Suppressor macrophage (primary cell): ENCODE measurements around the gene FUT7.

ENCODE experiments used
- DNase-seq, 4 experiments: peaks; one replicate each; pipeline ENCODE4 v3.0.0-alpha.2; 2020 to 2022

Gene FUT7

DNA sequence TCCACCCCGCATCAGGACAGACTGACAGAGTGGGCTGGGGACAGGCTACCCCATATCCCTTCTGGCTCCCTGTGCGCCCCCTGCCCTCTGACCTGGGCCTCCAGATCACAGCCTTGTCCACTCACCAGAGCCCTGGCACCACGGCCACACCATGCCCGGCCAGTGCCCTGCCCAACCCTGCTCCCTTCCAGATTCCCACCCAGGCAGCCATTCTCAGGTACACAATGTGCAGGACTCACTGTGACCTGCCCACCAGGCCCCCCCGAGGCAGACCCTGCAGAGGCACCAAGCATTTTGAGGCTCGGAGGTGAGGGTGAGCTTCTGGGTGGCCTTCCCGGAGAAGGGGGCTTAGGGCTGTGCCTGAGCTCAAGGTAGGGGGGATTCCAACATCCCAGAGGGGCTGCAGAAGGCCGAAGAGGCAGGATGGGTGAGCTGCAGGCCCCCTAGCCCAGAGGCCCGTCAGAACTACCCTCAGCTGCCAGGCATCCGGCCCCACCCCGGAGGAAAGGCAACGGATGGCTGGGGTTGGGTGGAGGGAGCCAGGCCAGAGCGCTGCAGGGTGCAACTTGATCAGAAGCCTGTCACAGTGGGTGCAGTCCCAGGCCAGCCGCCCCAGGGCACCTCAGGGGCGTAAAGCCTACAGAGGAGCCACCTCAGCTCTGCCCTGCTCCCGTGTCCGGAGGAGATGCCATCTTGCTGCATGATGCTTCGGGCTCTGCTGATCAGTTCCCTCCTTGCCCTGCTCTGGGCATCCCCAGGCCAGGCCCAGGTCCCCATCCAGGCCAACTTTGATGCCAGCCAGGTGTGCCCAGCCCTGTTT lies 49.4 kb downstream of the FUT7 start, which contains the start of gene LCNL1:
Gene LCNL1, plus strand, starts transcription at position 762 of the 820 bp plus-strand sequence. CDS start 594 bp downstream, outside the sequence.
- no peak for DNase-seq

DNA sequence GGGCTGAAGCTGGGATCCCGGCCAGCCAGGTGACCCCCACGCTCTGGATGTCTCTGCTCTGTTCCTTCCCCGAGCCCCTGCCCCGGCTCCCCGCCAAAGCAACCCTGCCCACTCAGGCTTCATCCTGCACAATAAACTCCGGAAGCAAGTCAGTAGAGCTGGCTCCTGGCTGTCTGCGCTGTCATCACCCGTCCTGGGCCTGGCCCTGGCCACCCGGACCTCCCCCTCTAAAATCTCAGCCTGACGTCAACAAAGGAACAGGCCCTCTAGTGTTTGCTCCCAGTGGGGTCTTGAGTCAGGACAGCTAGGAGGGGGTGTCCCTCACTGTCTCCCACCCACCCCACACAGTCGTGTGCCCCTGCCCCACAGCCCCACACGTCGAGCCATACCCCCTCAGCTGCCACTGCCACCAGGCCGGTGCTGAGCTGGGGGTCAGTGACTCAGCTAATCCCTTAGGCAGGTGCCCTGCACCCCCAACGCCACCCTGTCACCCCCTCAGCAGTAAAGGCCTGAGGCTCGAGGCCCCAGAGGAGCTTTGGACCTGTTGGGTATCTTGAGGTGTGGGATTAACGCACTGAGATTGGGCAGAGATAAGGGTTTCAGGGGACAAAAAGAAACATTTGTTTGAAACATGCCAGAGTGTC lies 50.2 kb downstream of the FUT7 start:
- no peak for DNase-seq

DNA sequence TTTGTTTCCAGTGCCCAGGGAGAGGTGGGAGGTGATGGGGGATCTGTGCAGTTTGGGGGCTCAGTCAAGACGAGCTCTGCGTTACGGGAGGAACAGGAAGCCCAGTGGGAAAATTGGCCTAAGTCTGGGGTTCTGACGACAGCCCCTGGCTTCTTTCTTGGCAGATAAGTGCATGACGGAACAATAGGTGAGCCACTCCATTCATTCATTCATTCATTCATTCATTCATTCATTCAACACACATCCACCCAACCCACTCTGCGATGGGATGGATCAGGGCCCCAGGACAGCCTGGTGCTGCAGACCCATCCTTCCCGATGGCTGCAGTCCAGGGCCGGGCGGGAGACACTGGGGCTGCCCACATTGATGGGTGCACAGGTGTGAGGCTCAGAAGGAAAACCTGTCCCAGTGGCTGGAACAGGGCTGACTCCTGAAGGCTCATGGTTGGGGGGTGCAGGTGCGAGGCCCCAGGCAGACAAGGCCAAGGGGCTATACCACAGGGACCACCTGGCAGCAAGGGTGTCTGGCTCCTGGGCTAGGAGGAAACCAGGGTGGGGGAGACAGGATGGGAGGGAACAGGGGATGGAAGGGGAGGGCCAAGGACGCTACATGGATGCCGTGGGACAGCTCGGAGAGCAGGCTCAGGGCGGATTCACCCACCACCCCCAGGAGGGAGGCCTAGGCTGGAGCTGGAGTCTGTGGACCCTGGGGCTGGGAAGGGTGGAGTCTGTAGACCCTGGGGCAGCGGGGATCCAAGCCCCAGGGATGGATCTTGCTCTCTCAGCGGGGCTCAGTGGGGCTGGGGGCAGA lies 51.0 kb downstream of the FUT7 start:
- DNase-seq: no peak
